CD4-positive, alpha-beta memory T cell (primary cell): Measurements from ENCODE around the gene RSRC2. TPM values are rescaled to one million over a fixed set of nuclear protein-coding genes. Genes with fewer than 3 reads are reported as not detected.
"Not testable (repeated sequence)": the region's sequence is repeated elsewhere in the genome, so short reads cannot be mapped to it uniquely, and the experiment has no call there.

Source experiments
- CTCF ChIA-PET: fragments of 350-600 bp; sonication (Branson Sonifier 250); formaldehyde crosslinking; loops from one replicate; lab custom pipeline; 2021; ENCODE audit warnings: inconsistent platforms; ENCODE audit not compliant: partially characterized antibody; lab: Charles Lee
- POLR2A ChIA-PET: fragments of 350-600 bp; sonication (Branson Sonifier 250); formaldehyde crosslinking; loops from one replicate; lab custom pipeline; 2021; ENCODE audit not compliant: partially characterized antibody; lab: Charles Lee
- DNase-seq, 5 donors: peaks; one replicate each; pipeline versions ENCODE4 v3.0.0 to v3.0.0-alpha.2; 2020 to 2022; ENCODE audit warnings: mixed read lengths in 1 of 5
- H3K27ac ChIP-seq: one replicate; pipeline ENCODE4 v1.7.0; 2013; ENCODE audit warnings: low read depth, low read length
- H3K27me3 ChIP-seq: 2 replicates; pipeline ENCODE4 v1.7.0; 2013; ENCODE audit warnings: mild to moderate bottlenecking, low read length, moderate library complexity; ENCODE audit not compliant: insufficient read depth
- H3K36me3 ChIP-seq: 2 replicates; pipeline ENCODE4 v1.7.0; 2013; ENCODE audit warnings: mild to moderate bottlenecking, low read length, moderate library complexity; ENCODE audit not compliant: insufficient read depth
- H3K4me1 ChIP-seq: 2 replicates; pipeline ENCODE4 v1.7.0; 2013; ENCODE audit warnings: mild to moderate bottlenecking, low read length, moderate library complexity; ENCODE audit not compliant: insufficient read depth
- H3K4me3 ChIP-seq, 2 donors: one replicate each; pipeline ENCODE4 v1.7.0; 2013; ENCODE audit warnings: low read length in 2 of 2, mild to moderate bottlenecking in 1 of 2
- H3K9me3 ChIP-seq, 2 donors: one replicate each; pipeline ENCODE4 v1.7.0; 2013; ENCODE audit warnings: low read length in 2 of 2, control low read depth in 1 of 2; ENCODE audit not compliant: control insufficient read depth in 1 of 2
- H3K27ac Mint-ChIP-seq, 7 donors: one replicate each; pipeline ENCODE4 v1.8.0; 2020 to 2021; ENCODE audit warnings: mixed read lengths in 7 of 7, mild to moderate bottlenecking in 6 of 7, inconsistent platforms in 3 of 7, moderate library complexity in 3 of 7
- H3K27me3 Mint-ChIP-seq, 2 donors: one replicate each; pipeline ENCODE4 v1.8.0; 2020 to 2021; ENCODE audit warnings: mixed read lengths in 2 of 2
- H3K36me3 Mint-ChIP-seq, 2 donors: one replicate each; pipeline ENCODE4 v1.8.0; 2020 to 2021; ENCODE audit warnings: mixed read lengths in 2 of 2, inconsistent platforms in 1 of 2, mild to moderate bottlenecking in 1 of 2
- H3K4me1 Mint-ChIP-seq, 4 donors: one replicate each; pipeline ENCODE4 v1.8.0; 2020 to 2021; ENCODE audit warnings: mixed read lengths in 4 of 4, mild to moderate bottlenecking in 1 of 4
- H3K4me3 Mint-ChIP-seq, 8 donors: one replicate each; pipeline ENCODE4 v1.8.0; 2020 to 2021; ENCODE audit warnings: mixed read lengths in 8 of 8, mild to moderate bottlenecking in 7 of 8, moderate library complexity in 6 of 8, inconsistent platforms in 3 of 8
- H3K9me3 Mint-ChIP-seq, 8 donors: one replicate each; pipeline ENCODE4 v1.8.0; 2020 to 2021; ENCODE audit warnings: mixed read lengths in 8 of 8, mild to moderate bottlenecking in 5 of 8, inconsistent platforms in 3 of 8, moderate library complexity in 1 of 8
- intact Hi-C: fragments of 100-400 bp; cut with micrococcal nuclease; formaldehyde crosslinking; loops from one replicate; pipeline ENCODE4 v1.15.1; 2023
- polyA plus RNA-seq, 2 donors: library from polyadenylated mRNA; unstranded; fragments of 300-500 nt; fragmentation: Illumina TruSeq; gene quantifications; one replicate each; pipeline ENCODE4 v1.2.3, GENCODE V29; 2021
- total RNA-seq, 2 experiments: library from RNA; stranded (reverse); gene quantifications; one replicate each; pipeline ENCODE4 v1.2.3, GENCODE V29; 2021

The RSRC2 gene
- total RNA-seq (100 to 1,000 TPM; 138 to 141 TPM), polyA plus RNA-seq (10 to 100 TPM; 16.1 to 50.0 TPM)

DNA sequence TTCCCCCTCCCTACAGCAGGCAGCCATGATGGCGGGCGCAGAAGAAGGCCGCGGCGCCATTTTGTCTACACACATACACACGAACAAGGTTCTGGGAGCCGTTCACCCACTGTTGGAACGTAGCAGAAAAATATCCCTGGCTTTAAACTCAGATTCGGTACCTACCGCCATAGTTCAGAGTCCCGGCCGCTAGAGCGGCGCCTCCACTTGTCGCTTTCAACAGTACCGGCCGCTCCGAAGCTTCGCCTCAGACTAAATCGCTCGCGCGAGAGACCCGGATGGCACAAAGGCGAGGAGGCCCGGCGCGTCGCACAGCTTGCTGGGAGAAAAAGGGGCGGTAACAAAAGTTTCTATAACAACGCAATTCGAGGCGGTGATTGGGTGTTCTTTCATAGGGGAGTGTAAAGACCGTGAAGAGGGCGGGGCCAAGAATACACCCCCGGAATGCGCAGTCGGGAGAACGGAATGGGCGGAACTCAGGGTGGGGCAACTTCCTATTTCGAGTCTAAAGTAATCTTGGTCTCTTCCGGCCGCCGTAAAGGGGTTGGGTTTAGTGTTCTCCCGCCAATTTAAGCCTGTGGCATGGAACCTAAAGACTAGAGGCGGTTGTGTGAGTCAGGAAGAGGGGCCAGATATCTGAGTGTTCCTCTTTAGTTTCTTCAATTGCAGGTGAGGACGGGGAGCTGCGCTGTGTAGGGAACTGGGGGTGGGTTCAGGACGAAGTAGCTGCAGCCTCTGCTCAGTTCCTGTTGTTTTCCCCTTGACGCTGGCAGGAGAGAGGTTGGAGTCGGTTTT is at the start of gene RSRC2, which contains the start of gene KNTC1:
Gene RSRC2, minus strand, starts transcription at position 254 of the 795 bp plus-strand sequence. Its CDS starts 83 bp downstream, at position 171.
Gene KNTC1, plus strand, starts transcription at position 567 of the 795 bp plus-strand sequence. CDS start 2,815 bp downstream, outside the sequence.
- peak within 1 kb of the TSS; percentile 98 for H3K27ac ChIP-seq
- H3K27me3 ChIP-seq: no peaks in the 10 kb centered on the region
- Mint-ChIP-seq H3K27ac (no peak within 1 kb of the TSS), H3K4me1 (peaks cover 22 to 37% (median 30%) of the 10 kb centered on the region in 4 donors), H3K4me3 (no peak within 1 kb of the TSS), H3K36me3 (peaks cover 12 to 28% of the 10 kb centered on the region in 2 donors), H3K9me3 (no peaks in the 10 kb centered on the region), H3K27me3 (no peaks in the 10 kb centered on the region)
- peak; percentile 98 to 99 (median 99) for DNase-seq
- H3K4me3 ChIP-seq: peak within 1 kb of the TSS; percentile 85 to 88
- ChIA-PET POLR2A (interaction anchor here (0.6 to 8.6 kb wide), 21 partner anchors 8 to 1126 kb away, joined by 3 to 224 read pairs (median 6); partner anchors contain the start of genes DENR, DIABLO, MPHOSPH9 and MTRFR), CTCF (interaction anchor here (0.9 to 2.2 kb wide), 4 partner anchors 23 to 127 kb away, joined by 3 to 11 read pairs (median 4); partner anchors contain the start of gene ZCCHC8)
- no peaks in the 10 kb centered on the region for H3K9me3 ChIP-seq
- H3K36me3 ChIP-seq: peaks cover 11% of the 10 kb centered on the region
- intact Hi-C loops: loop anchor here (1.0 to 10.0 kb wide), 5 partner anchors 26 to 448 kb away; partner anchors contain the start of genes DENR, DIABLO and OGFOD2
- H3K4me1 ChIP-seq: peaks cover 52% of the 10 kb centered on the region

GRCh38 chr12:122571821-122572220 is 45.1 kb upstream of the RSRC2 start:
- Histone ChIP-seq H3K9me3 (no peaks in the 10 kb centered on the region), H3K27ac (no peak overlapping the region), H3K27me3 (no peaks in the 10 kb centered on the region), H3K4me1 (no peaks in the 10 kb centered on the region), H3K36me3 (peaks cover 23% of the 10 kb centered on the region), H3K4me3 (no peak overlapping the region)
- DNase-seq: no peak
- POLR2A ChIA-PET: no interaction called here
- H3K4me3 Mint-ChIP-seq: no peak overlapping the region
- H3K36me3 Mint-ChIP-seq: peaks cover 28 to 47% of the 10 kb centered on the region in 2 donors
- H3K4me1 Mint-ChIP-seq: no peaks in the 10 kb centered on the region
- no peak overlapping the region for H3K27ac Mint-ChIP-seq
- H3K27me3 Mint-ChIP-seq: no peaks in the 10 kb centered on the region
- H3K9me3 Mint-ChIP-seq: no peaks in the 10 kb centered on the region
- CTCF ChIA-PET: no interaction called here
- intact Hi-C loops: no loop called here

- H3K4me1 ChIP-seq, H3K4me3 Mint-ChIP-seq, POLR2A ChIA-PET, H3K4me1 Mint-ChIP-seq, H3K27me3 ChIP-seq, H3K27me3 Mint-ChIP-seq, intact Hi-C loops, H3K9me3 ChIP-seq, H3K9me3 Mint-ChIP-seq, DNase-seq, CTCF ChIA-PET, H3K27ac ChIP-seq, H3K4me3 ChIP-seq: not testable (repeated sequence)
- H3K36me3 Mint-ChIP-seq: peaks cover 18 to 35% of the 10 kb centered on the region in 2 donors
- H3K27ac Mint-ChIP-seq: peak overlapping the region in 1 of 7 donors; percentile 11
- H3K36me3 ChIP-seq: peaks cover 12% of the 10 kb centered on the region
Measured at GRCh38 chr12:122570006-122570405, 43.3 kb upstream of the RSRC2 start.

DNA sequence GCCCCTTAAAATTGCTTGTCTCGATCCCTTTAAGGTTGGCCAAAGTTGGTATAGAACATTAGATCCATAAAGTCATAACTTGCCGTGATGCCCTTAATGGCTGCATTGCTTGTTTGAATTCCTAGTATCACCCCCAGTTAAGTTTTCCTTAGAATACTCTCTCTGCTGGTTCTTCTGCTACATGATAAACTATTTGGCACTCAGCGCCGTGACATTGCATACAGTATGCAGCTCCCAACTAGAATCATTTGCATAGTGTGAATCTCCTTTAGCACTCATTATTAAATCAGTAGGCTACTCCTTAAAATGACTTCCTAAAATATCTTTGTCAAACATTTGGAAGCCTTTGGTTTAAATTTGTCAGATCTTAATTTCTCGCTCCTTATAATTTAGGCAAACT is 42.6 kb upstream of the RSRC2 start:
- POLR2A ChIA-PET: no interaction called here
- H3K4me1 ChIP-seq: no peaks in the 10 kb centered on the region
- Mint-ChIP-seq H3K4me3 (no peak overlapping the region), H3K9me3 (no peaks in the 10 kb centered on the region), H3K4me1 (no peaks in the 10 kb centered on the region), H3K27ac (no peak overlapping the region), H3K27me3 (no peaks in the 10 kb centered on the region), H3K36me3 (peaks cover 18 to 31% of the 10 kb centered on the region in 2 donors)
- H3K27me3 ChIP-seq: no peaks in the 10 kb centered on the region
- H3K36me3 ChIP-seq: peaks cover 7% of the 10 kb centered on the region
- no peak for DNase-seq
- no peak overlapping the region for H3K27ac ChIP-seq
- CTCF ChIA-PET: interaction anchor here (0.9 kb wide), 1 partner anchor 213 kb away, joined by 3 read pairs; no protein-coding TSS in a partner anchor
- no peaks in the 10 kb centered on the region for H3K9me3 ChIP-seq
- intact Hi-C loops: no loop called here
- no peak overlapping the region for H3K4me3 ChIP-seq

DNA sequence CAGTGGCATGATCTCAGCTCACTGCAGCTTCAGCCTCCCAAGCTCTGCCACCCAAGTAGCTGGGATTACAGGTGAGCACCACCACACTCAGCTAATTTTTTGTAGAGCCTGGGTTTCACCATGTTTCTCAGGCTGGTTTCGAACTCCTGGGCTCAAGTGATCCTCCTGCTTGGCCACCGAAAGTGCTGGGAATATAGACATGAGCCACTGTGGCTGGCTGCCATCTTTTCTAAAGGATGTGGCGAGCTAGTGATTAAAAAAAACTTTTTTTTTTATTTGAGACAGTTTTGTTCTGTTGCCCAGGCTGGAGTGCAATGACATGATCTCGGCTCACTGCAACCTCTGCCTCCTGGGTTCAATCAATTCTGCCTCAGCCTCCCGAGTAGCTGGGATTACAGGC is 40.1 kb upstream of the RSRC2 start:
- H3K4me3 ChIP-seq, H3K27me3 ChIP-seq, H3K9me3 Mint-ChIP-seq, H3K4me1 ChIP-seq, DNase-seq, H3K27ac ChIP-seq, H3K36me3 ChIP-seq, H3K27ac Mint-ChIP-seq, POLR2A ChIA-PET, H3K4me1 Mint-ChIP-seq, H3K9me3 ChIP-seq, H3K27me3 Mint-ChIP-seq, intact Hi-C loops, H3K4me3 Mint-ChIP-seq: not testable (repeated sequence)
- CTCF ChIA-PET: interaction anchor here (2.0 kb wide), 1 partner anchor 13 kb away, joined by 6 read pairs; no protein-coding TSS in a partner anchor
- H3K36me3 Mint-ChIP-seq: peaks cover 18 to 32% of the 10 kb centered on the region in 2 donors

DNA sequence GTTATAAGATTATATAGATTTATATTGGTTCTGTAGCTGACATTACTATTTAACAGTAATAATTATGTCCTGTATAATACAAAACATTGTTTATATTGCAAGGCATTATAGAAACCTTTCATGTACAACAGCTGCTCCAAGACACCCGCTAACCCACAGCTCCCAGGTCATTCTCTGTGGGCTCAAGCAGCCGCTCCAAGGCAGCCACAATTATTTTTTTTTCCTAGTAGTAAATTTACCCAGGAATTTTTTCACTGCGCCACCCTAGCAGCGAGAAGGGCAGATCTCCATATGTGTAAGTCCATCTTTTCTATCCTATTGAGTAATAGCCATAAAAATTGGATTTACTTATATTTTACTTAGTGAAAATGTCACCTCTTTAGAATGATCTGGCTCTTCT is 36.6 kb upstream of the RSRC2 start:
- POLR2A ChIA-PET: no interaction called here

DNA sequence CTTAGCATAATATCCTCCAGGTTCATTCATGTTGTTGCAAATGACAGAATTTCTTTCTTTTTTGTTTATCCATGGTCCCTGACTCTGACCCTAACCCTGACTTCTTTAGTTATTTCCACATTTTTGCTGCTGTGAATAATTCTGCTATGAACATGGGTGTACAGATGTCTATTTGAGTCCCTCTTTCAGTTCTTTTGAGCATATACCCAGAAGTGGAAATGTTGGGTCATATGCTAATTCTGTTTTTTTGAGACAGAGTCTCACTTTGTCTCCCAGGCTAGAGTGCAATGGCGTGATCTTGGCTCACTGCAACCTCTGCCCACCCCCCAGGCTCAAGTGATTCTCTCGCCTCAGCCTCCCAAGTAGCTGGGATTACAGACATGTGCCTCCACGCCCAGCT is 33.4 kb upstream of the RSRC2 start:
- peak overlapping the region in 1 of 7 donors; percentile 48 for H3K27ac Mint-ChIP-seq
- CTCF ChIA-PET: no interaction called here
- H3K27me3 ChIP-seq: no peaks in the 10 kb centered on the region
- H3K9me3 ChIP-seq: no peaks in the 10 kb centered on the region
- POLR2A ChIA-PET: no interaction called here
- H3K4me3 Mint-ChIP-seq: no peak overlapping the region
- H3K4me1 ChIP-seq: no peaks in the 10 kb centered on the region
- H3K4me3 ChIP-seq: no peak overlapping the region
- DNase-seq: no peak
- H3K27me3 Mint-ChIP-seq: no peaks in the 10 kb centered on the region
- no peaks in the 10 kb centered on the region for H3K4me1 Mint-ChIP-seq
- H3K36me3 ChIP-seq: peaks cover 5% of the 10 kb centered on the region
- H3K27ac ChIP-seq: no peak overlapping the region
- intact Hi-C loops: no loop called here
- peaks cover 0 to 2% (median 0%) of the 10 kb centered on the region in 8 donors for H3K9me3 Mint-ChIP-seq
- H3K36me3 Mint-ChIP-seq: peaks cover 25 to 34% of the 10 kb centered on the region in 2 donors

More for the DNA sequence above, 36.6 kb upstream of the RSRC2 start:
- peaks cover 21 to 28% of the 10 kb centered on the region in 2 donors for H3K36me3 Mint-ChIP-seq
- intact Hi-C loops: no loop called here
- Histone ChIP-seq H3K27me3 (no peaks in the 10 kb centered on the region), H3K27ac (no peak overlapping the region), H3K4me1 (no peaks in the 10 kb centered on the region), H3K9me3 (no peaks in the 10 kb centered on the region), H3K4me3 (no peak overlapping the region), H3K36me3 (no peaks in the 10 kb centered on the region)
- no peaks in the 10 kb centered on the region for H3K4me1 Mint-ChIP-seq
- no peaks in the 10 kb centered on the region for H3K27me3 Mint-ChIP-seq
- H3K9me3 Mint-ChIP-seq: peaks cover 0 to 2% (median 0%) of the 10 kb centered on the region in 8 donors
- DNase-seq: no peak
- H3K27ac Mint-ChIP-seq: no peak overlapping the region
- CTCF ChIA-PET: interaction anchor here (0.6 kb wide), 1 partner anchor 17 kb away, joined by 3 read pairs; no protein-coding TSS in a partner anchor
- no peak overlapping the region for H3K4me3 Mint-ChIP-seq
